Measurements from ENCODE around the gene GFER. TPM values are rescaled to one million over a fixed set of nuclear protein-coding genes. Genes with fewer than 3 reads are reported as not detected.

The GFER gene
- polyA plus RNA-seq, 1 donor: 48.5 TPM

DNA sequence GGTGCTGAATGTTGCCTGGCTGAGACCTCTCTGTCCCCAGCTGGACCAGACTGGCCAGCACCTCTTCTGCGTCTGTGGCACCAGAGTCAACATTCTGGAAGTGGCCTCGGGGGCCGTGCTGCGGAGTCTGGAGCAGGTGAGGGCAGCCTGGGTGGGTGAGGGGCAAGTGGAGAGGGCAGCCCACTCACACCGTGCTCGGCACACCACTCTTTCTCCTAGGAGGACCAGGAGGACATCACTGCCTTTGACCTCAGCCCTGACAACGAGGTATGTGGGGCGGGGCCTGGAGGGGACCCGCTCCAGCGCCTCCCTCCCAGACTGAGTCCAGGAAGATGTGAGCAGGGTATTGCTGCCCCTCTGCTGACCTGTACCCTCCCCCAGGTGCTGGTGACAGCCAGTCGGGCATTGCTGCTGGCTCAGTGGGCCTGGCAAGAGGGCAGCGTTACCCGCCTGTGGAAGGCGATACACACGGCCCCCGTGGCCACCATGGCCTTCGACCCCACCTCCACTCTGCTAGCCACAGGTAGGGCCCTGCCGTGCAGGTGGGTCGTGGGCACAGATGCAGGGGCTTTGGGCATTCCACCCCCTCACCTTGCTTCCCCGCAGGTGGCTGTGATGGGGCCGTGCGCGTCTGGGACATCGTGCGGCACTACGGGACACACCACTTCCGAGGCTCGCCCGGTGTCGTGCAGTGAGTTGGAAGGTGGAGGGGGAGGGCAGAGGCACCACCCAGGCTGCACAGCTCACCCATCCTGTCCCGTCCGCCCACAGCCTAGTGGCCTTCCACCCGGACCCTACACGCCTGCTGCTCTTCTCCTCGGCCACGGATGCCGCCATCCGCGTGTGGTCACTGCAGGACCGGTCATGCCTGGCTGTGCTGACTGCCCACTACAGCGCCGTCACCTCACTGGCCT is 9.6 kb upstream of the GFER start:
- Histone ChIP-seq H3K36me3 (ENCODE audit: control insufficient read depth, insufficient read depth, low read length) (peaks cover 43% of the 10 kb centered on the region), H3K27ac (ENCODE audit: low read length) (no peak overlapping the region), H3K4me1 (ENCODE audit: control insufficient read depth, insufficient read depth, low read length) (peaks cover 20% of the 10 kb centered on the region), H3K4me3 (ENCODE audit: low read length) (no peak overlapping the region), H3K27me3 (ENCODE audit: control insufficient read depth, insufficient read depth, low read length) (peaks cover 6% of the 10 kb centered on the region), H3K9me3 (ENCODE audit: control insufficient read depth, low read depth, low read length) (peaks cover 4% of the 10 kb centered on the region)
- WGBS (ENCODE audit: insufficient coverage, low lambda C conversion rate): no CpG with 5 or more reads among the region's 42 CpGs
- no peak for DNase-seq

DNA sequence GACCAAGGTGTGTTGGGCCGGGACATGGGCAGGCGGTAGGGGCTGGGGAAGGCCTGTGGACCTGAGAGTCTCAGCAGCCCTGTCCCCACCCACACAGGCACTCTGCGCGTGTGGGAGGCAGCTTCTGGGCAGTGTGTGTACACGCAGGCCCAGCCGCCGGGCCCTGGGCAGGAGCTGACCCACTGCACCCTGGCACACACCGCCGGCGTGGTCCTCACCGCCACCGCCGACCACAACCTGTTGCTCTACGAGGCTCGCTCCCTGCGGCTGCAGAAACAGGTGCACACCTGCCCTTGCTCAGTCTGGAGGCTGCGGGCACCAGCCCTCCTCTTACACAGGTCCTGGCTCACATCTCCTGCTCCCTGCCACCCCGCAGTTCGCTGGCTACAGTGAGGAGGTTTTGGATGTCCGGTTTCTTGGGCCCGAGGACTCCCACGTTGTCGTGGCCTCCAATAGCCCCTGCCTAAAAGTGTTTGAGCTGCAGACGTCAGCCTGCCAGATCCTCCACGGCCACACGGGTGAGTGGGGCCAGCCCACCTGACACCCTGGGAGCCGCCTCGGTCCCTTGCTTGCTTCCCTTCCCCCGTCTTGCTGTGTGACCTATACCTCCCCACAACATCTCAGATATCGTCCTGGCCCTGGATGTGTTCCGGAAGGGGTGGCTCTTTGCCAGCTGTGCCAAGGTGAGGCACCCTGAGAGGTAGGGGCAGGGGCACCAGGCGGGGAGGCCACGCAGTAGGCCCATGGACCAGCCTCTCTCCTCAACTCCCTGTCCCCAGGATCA is 8.4 kb upstream of the GFER start:
- peaks cover 32% of the 10 kb centered on the region for H3K4me1 ChIP-seq (ENCODE audit: control insufficient read depth, insufficient read depth, low read length)
- H3K36me3 ChIP-seq (ENCODE audit: control insufficient read depth, insufficient read depth, low read length): peaks cover 43% of the 10 kb centered on the region
- no peak overlapping the region for H3K27ac ChIP-seq (ENCODE audit: low read length)
- DNase-seq: no peak
- H3K27me3 ChIP-seq (ENCODE audit: control insufficient read depth, insufficient read depth, low read length): peaks cover 19% of the 10 kb centered on the region
- peaks cover 9% of the 10 kb centered on the region for H3K9me3 ChIP-seq (ENCODE audit: control insufficient read depth, low read depth, low read length)
- no peak overlapping the region for H3K4me3 ChIP-seq (ENCODE audit: low read length)
- 100% methylated on average over 1 of the region's 33 CpGs for WGBS (ENCODE audit: insufficient coverage, low lambda C conversion rate)

DNA sequence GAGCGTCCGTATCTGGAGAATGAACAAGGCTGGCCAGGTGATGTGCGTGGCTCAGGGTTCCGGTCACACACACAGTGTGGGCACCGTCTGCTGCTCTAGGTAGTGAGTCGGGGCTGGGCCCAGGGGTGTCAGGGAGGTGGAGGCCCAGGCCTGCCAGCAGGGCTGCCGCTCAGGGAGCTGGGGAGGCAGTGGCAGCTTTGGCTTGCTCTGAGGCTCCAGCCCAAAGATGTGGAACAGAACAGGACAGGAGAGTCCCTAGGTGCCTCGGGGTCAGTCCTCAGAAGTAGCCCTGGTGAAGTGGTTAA is 7.8 kb upstream of the GFER start:
- H3K4me3 ChIP-seq (ENCODE audit: low read length): no peak overlapping the region
- DNase-seq: no peak
- WGBS (ENCODE audit: insufficient coverage, low lambda C conversion rate): no CpG with 5 or more reads among the region's 8 CpGs
- H3K9me3 ChIP-seq (ENCODE audit: control insufficient read depth, low read depth, low read length): peaks cover 12% of the 10 kb centered on the region
- H3K27ac ChIP-seq (ENCODE audit: low read length): no peak overlapping the region
- peaks cover 34% of the 10 kb centered on the region for H3K4me1 ChIP-seq (ENCODE audit: control insufficient read depth, insufficient read depth, low read length)
- peaks cover 43% of the 10 kb centered on the region for H3K36me3 ChIP-seq (ENCODE audit: control insufficient read depth, insufficient read depth, low read length)
- H3K27me3 ChIP-seq (ENCODE audit: control insufficient read depth, insufficient read depth, low read length): peaks cover 24% of the 10 kb centered on the region

DNA sequence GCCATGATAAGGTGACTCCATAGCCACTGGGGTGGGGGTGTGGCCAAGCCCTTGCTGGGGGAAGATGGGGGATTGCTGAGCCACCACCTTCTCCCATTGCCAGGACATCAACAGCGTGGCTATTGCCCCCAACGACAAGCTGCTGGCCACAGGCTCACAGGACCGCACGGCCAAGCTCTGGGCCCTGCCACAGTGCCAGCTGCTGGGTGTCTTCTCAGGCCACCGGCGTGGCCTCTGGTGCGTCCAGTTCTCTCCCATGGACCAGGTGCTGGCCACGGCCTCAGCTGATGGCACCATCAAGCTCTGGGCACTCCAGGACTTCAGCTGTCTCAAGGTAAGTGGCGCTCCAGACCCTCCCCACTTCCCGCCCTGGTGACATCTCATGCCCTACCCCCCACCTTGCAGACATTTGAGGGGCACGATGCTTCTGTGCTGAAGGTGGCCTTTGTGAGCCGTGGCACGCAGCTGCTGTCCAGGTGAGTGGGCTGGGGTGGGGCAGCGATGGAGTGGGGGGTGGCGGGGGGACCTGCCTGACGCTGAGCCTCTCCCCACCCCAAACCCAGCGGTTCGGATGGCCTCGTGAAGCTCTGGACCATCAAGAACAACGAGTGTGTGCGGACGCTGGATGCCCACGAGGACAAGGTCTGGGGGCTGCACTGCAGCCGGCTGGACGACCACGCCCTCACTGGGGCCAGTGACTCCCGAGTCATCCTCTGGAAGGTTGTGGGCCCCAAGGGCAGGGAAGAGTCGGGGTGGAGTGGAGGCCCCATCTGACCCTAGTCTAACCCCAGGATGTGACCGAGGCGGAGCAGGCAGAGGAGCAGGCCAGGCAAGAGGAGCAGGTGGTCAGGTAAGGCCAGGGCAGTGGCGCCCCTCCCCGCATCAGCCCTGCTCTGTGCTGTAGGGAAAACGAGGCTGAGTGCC is 6.8 kb upstream of the GFER start:
- H3K4me3 ChIP-seq (ENCODE audit: low read length): no peak overlapping the region
- peaks cover 12% of the 10 kb centered on the region for H3K9me3 ChIP-seq (ENCODE audit: control insufficient read depth, low read depth, low read length)
- H3K4me1 ChIP-seq (ENCODE audit: control insufficient read depth, insufficient read depth, low read length): peaks cover 44% of the 10 kb centered on the region
- DNase-seq: no peak
- peaks cover 34% of the 10 kb centered on the region for H3K27me3 ChIP-seq (ENCODE audit: control insufficient read depth, insufficient read depth, low read length)
- H3K27ac ChIP-seq (ENCODE audit: low read length): no peak overlapping the region
- H3K36me3 ChIP-seq (ENCODE audit: control insufficient read depth, insufficient read depth, low read length): peaks cover 43% of the 10 kb centered on the region
- no CpG with 5 or more reads among the region's 33 CpGs for WGBS (ENCODE audit: insufficient coverage, low lambda C conversion rate)

- no peak for DNase-seq
- Histone ChIP-seq H3K4me1 (ENCODE audit: control insufficient read depth, insufficient read depth, low read length) (peaks cover 46% of the 10 kb centered on the region), H3K9me3 (ENCODE audit: control insufficient read depth, low read depth, low read length) (peaks cover 12% of the 10 kb centered on the region), H3K27me3 (ENCODE audit: control insufficient read depth, insufficient read depth, low read length) (peaks cover 41% of the 10 kb centered on the region), H3K27ac (ENCODE audit: low read length) (no peak overlapping the region), H3K4me3 (ENCODE audit: low read length) (no peak overlapping the region), H3K36me3 (ENCODE audit: control insufficient read depth, insufficient read depth, low read length) (peaks cover 43% of the 10 kb centered on the region)
- WGBS (ENCODE audit: insufficient coverage, low lambda C conversion rate): no CpG with 5 or more reads among the region's 18 CpGs
Measured at GRCh38 chr16:1977875-1978268, 6.1 kb upstream of the GFER start.

- no CpG with 5 or more reads among the region's 37 CpGs for WGBS (ENCODE audit: insufficient coverage, low lambda C conversion rate)
- peaks cover 12% of the 10 kb centered on the region for H3K9me3 ChIP-seq (ENCODE audit: control insufficient read depth, low read depth, low read length)
- H3K36me3 ChIP-seq (ENCODE audit: control insufficient read depth, insufficient read depth, low read length): peaks cover 43% of the 10 kb centered on the region
- no peak for DNase-seq
- H3K4me3 ChIP-seq (ENCODE audit: low read length): peak overlapping the region; percentile 21
- H3K27ac ChIP-seq (ENCODE audit: low read length): no peak overlapping the region
- peaks cover 45% of the 10 kb centered on the region for H3K27me3 ChIP-seq (ENCODE audit: control insufficient read depth, insufficient read depth, low read length)
- peaks cover 46% of the 10 kb centered on the region for H3K4me1 ChIP-seq (ENCODE audit: control insufficient read depth, insufficient read depth, low read length)
Measured at GRCh38 chr16:1978476-1979120, 5.4 kb upstream of the GFER start.

- WGBS (ENCODE audit: insufficient coverage, low lambda C conversion rate): no CpG with 5 or more reads among the region's 70 CpGs
- H3K27ac ChIP-seq (ENCODE audit: low read length): peak overlapping the region; percentile 4
Measured at GRCh38 chr16:1979271-1980029, 4.5 kb upstream of the GFER start.

DNA sequence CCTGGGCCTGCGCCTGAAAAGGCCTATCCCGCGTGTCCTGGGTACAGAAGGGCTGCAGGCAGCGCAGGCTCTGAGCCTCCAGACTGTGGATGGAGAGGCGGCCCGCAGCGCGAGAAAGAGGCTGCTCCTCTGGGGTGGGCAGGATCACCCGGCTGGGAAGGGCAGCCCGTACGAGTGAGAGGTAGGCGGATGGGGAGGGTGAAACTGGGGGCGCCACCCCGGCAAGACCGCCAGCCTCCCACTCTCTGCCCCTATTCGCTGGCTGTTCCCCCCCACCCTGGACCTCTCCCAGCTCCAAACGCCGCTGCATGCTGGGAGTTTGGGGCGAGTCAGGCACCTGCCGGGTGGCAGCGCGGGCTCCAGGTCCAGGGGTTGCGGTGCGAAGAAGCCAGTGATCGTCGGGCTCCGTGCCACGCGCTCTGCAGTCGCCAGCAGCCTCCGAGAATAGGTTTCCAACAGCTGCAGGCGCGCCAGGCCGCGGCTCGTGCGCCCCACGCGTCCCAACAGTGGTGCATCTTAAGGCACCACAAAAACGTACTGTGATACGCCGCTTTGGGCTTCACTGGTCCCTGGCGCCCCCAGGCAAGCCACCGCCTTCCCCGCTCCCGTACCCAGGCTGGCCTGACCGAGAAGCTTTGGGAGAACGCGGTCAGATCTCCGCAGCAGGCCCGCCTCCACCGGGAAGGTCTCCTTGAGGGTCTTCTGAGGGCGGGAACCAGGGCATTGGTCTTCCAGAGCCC is 3.8 kb upstream of the GFER start:
- Histone ChIP-seq H3K4me1 (ENCODE audit: control insufficient read depth, insufficient read depth, low read length) (peaks cover 50% of the 10 kb centered on the region), H3K9me3 (ENCODE audit: control insufficient read depth, low read depth, low read length) (peaks cover 12% of the 10 kb centered on the region), H3K4me3 (ENCODE audit: low read length) (peak overlapping the region; percentile 26), H3K36me3 (ENCODE audit: control insufficient read depth, insufficient read depth, low read length) (peaks cover 33% of the 10 kb centered on the region), H3K27ac (ENCODE audit: low read length) (no peak overlapping the region), H3K27me3 (ENCODE audit: control insufficient read depth, insufficient read depth, low read length) (peaks cover 45% of the 10 kb centered on the region)
- DNase-seq: peak in 1 of 2 donors; percentile 48
- WGBS (ENCODE audit: insufficient coverage, low lambda C conversion rate): no CpG with 5 or more reads among the region's 53 CpGs

More at GRCh38 chr16:1979271-1980029, 4.5 kb upstream of the GFER start:
- peak overlapping the region; percentile 26 for H3K4me3 ChIP-seq (ENCODE audit: low read length)
- H3K4me1 ChIP-seq (ENCODE audit: control insufficient read depth, insufficient read depth, low read length): peaks cover 46% of the 10 kb centered on the region
- peaks cover 39% of the 10 kb centered on the region for H3K36me3 ChIP-seq (ENCODE audit: control insufficient read depth, insufficient read depth, low read length)
- peaks cover 45% of the 10 kb centered on the region for H3K27me3 ChIP-seq (ENCODE audit: control insufficient read depth, insufficient read depth, low read length)
- DNase-seq: peak; percentile 85 to 91
- peaks cover 12% of the 10 kb centered on the region for H3K9me3 ChIP-seq (ENCODE audit: control insufficient read depth, low read depth, low read length)

DNA sequence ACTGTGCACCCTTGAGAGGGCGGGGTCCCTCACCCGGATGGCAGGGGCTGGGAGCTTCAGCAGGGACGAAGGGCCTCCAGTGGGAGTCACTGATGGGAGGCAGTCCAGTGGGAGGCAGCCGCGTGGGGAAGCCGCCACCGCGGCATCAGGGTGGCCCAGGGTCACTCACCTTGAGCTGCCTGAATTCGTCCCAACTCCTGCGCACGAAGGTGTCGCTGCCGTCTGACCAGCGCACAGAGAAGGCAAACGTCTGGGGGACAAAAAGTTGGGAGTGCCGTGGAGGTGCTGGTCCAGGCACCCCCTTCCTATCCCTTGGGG is 3.3 kb upstream of the GFER start:
- Histone ChIP-seq H3K36me3 (ENCODE audit: control insufficient read depth, insufficient read depth, low read length) (peaks cover 33% of the 10 kb centered on the region), H3K27ac (ENCODE audit: low read length) (no peak overlapping the region), H3K9me3 (ENCODE audit: control insufficient read depth, low read depth, low read length) (peaks cover 12% of the 10 kb centered on the region), H3K27me3 (ENCODE audit: control insufficient read depth, insufficient read depth, low read length) (peaks cover 45% of the 10 kb centered on the region), H3K4me3 (ENCODE audit: low read length) (no peak overlapping the region), H3K4me1 (ENCODE audit: control insufficient read depth, insufficient read depth, low read length) (peaks cover 56% of the 10 kb centered on the region)
- no CpG with 5 or more reads among the region's 16 CpGs for WGBS (ENCODE audit: insufficient coverage, low lambda C conversion rate)
- no peak for DNase-seq
